ENCODE data around the gene CLN3.

DNA sequence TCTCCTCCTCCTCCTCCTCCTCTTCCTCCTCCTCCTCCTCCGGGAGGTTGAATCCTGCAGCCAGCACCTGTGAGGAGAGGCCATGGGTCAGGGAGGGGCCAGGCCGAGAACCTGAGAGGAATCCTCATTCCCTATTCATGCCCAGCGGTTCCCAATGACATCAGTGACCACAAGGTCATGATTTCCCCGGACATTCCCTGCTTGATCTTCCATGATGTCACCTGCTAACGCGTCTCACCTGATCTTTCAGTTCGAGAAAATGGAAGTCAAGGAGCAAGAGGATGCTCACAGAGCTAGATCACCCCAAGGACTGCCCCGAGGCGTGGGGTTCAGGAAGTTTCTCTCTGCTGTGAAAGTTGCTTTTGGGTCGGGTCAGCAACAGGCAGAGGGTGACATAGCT is 8.0 kb upstream of the CLN3 start:
- TF ChIP-seq ZFP3 (CRISPR knock-in tag; IDR thresholded peaks at IDR 0.05) (no peak), ZFP30 (CRISPR knock-in tag; IDR thresholded peaks at IDR 0.05) (no peak), SNAI2 (CRISPR knock-in tag; IDR thresholded peaks at IDR 0.05) (no peak), TCF4 (CRISPR knock-in tag; IDR thresholded peaks at IDR 0.05; ENCODE audit: borderline replicate concordance) (no peak), TOX (CRISPR knock-in tag; IDR thresholded peaks at IDR 0.05; ENCODE audit: borderline replicate concordance) (no peak), ARNTL (CRISPR knock-in tag; IDR thresholded peaks at IDR 0.05; ENCODE audit: borderline replicate concordance, low read depth) (no peak), BACH2 (CRISPR knock-in tag; IDR thresholded peaks at IDR 0.05; ENCODE audit: borderline replicate concordance) (no peak), ZC3H10 (CRISPR knock-in tag; IDR thresholded peaks at IDR 0.05) (no peak)
- TF ChIP-seq, protein P1, sequence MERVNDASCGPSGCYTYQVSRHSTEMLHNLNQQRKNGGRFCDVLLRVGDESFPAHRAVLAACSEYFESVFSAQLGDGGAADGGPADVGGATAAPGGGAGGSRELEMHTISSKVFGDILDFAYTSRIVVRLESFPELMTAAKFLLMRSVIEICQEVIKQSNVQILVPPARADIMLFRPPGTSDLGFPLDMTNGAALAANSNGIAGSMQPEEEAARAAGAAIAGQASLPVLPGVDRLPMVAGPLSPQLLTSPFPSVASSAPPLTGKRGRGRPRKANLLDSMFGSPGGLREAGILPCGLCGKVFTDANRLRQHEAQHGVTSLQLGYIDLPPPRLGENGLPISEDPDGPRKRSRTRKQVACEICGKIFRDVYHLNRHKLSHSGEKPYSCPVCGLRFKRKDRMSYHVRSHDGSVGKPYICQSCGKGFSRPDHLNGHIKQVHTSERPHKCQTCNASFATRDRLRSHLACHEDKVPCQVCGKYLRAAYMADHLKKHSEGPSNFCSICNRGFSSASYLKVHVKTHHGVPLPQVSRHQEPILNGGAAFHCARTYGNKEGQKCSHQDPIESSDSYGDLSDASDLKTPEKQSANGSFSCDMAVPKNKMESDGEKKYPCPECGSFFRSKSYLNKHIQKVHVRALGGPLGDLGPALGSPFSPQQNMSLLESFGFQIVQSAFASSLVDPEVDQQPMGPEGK (CRISPR knock-in tag; IDR thresholded peaks at IDR 0.05; ENCODE audit: borderline replicate concordance): no peak
- TF ChIP-seq, protein P2, sequence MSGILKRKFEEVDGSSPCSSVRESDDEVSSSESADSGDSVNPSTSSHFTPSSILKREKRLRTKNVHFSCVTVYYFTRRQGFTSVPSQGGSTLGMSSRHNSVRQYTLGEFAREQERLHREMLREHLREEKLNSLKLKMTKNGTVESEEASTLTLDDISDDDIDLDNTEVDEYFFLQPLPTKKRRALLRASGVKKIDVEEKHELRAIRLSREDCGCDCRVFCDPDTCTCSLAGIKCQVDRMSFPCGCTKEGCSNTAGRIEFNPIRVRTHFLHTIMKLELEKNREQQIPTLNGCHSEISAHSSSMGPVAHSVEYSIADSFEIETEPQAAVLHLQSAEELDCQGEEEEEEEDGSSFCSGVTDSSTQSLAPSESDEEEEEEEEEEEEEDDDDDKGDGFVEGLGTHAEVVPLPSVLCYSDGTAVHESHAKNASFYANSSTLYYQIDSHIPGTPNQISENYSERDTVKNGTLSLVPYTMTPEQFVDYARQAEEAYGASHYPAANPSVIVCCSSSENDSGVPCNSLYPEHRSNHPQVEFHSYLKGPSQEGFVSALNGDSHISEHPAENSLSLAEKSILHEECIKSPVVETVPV (CRISPR knock-in tag; IDR thresholded peaks at IDR 0.05): no peak
